Umbilical cord (tissue), 2 donors: Measurements from ENCODE around the gene KCNQ1OT1. TPM values are rescaled to one million over a fixed set of nuclear protein-coding genes. Genes with fewer than 3 reads are reported as not detected.

Experiments used
- DNase-seq: peaks from one replicate; pipeline ENCODE4 v3.0.0-alpha.2; 2015; ENCODE audit warnings: low spot score
- total RNA-seq: library from RNA; depleted of rRNA; stranded (reverse); fragments of >200 nt; gene quantifications from one replicate; pipeline ENCODE4 v1.2.3, GENCODE V29; 2014; ENCODE audit warnings: low replicate concordance; ENCODE audit not compliant: insufficient read depth

Gene KCNQ1OT1
- total RNA-seq, 1 donor from 2014 or later = 21.9 TPM

- no peak for DNase-seq
Observed at GRCh38 chr11:2669634-2670469, 29.9 kb downstream of the KCNQ1OT1 start.

GRCh38 chr11:2668876-2669275, 30.9 kb downstream of the KCNQ1OT1 start:
- no peak for DNase-seq

GRCh38 chr11:2667940-2668339, 31.9 kb downstream of the KCNQ1OT1 start:
- no peak for DNase-seq

GRCh38 chr11:2666828-2667570, 32.8 kb downstream of the KCNQ1OT1 start:
- DNase-seq = peak; percentile 68

GRCh38 chr11:2666401-2666741, 33.4 kb downstream of the KCNQ1OT1 start:
- DNase-seq = peak; percentile 87

- DNase-seq = no peak
Observed at GRCh38 chr11:2665526-2666400, 34.0 kb downstream of the KCNQ1OT1 start.

- peak; percentile 24 for DNase-seq
Observed at GRCh38 chr11:2664791-2665525, 34.8 kb downstream of the KCNQ1OT1 start.

- no peak for DNase-seq
Observed at GRCh38 chr11:2664376-2664775, 35.4 kb downstream of the KCNQ1OT1 start.

- no peak for DNase-seq
Observed at GRCh38 chr11:2663915-2664314, 35.9 kb downstream of the KCNQ1OT1 start.

- no peak for DNase-seq
Observed at GRCh38 chr11:2663506-2663905, 36.3 kb downstream of the KCNQ1OT1 start.

GRCh38 chr11:2662430-2663299, 37.1 kb downstream of the KCNQ1OT1 start:
- no peak for DNase-seq

GRCh38 chr11:2662024-2662312, 37.8 kb downstream of the KCNQ1OT1 start:
- DNase-seq = no peak

- no peak for DNase-seq
Observed at GRCh38 chr11:2661173-2662023, 38.4 kb downstream of the KCNQ1OT1 start.

- DNase-seq = no peak
Observed at GRCh38 chr11:2660357-2660939, 39.3 kb downstream of the KCNQ1OT1 start.

GRCh38 chr11:2657697-2658284, 42.0 kb downstream of the KCNQ1OT1 start:
- no peak for DNase-seq

GRCh38 chr11:2656859-2657258, 42.9 kb downstream of the KCNQ1OT1 start:
- DNase-seq = no peak

- no peak for DNase-seq
Observed at GRCh38 chr11:2655834-2656622, 43.8 kb downstream of the KCNQ1OT1 start.
